ENCODE data around the gene FSTL5. TPM values are rescaled to one million over a fixed set of nuclear protein-coding genes. Genes with fewer than 3 reads are reported as not detected.

FSTL5 gene
- polyA plus RNA-seq, 3 donors = not detected

DNA sequence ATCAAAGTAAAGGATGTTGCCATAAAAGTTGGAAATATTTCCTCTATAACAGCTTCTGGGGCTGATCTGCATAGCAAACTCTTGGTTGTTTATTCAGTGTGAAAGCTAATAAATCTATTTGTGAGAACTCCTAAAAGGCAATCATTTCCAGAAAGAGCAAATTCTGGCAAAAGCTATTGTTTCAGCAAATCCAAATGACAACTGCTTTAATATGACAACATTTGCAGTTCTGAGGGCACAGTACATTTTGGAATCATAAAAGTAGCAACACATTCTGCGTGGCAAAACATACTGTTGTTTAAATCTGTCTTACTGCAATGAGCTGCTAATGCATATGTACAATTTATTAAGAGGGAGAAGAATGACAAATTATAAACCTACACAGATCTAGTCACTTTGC is 818.1 kb downstream of the FSTL5 start:
- Histone ChIP-seq H2AFZ (ENCODE audit: insufficient read depth, low read depth, low read length, poor library complexity, severe bottlenecking) (no peak overlapping the region), H3K9me3 (replicated peaks in 1 of 2; ENCODE audit: control insufficient read depth in 1 of 2, insufficient read depth in 1 of 2, low read length in 2 of 2) (peaks cover 0 to 7% of the 10 kb centered on the region in 2 donors), H3K27ac (ENCODE audit: low read depth in 1 of 2, low read length in 2 of 2) (no peak overlapping the region), H3K36me3 (replicated peaks in 1 of 2; ENCODE audit: control insufficient read depth in 1 of 2, insufficient read depth in 2 of 2, low read length in 2 of 2) (no peaks in the 10 kb centered on the region), H3K4me1 (ENCODE audit: control insufficient read depth in 1 of 2, insufficient read depth in 2 of 2, low read length in 2 of 2) (no peaks in the 10 kb centered on the region), H3K79me2 (ENCODE audit: insufficient read depth, low read length) (no peaks in the 10 kb centered on the region), H3K4me2 (replicated peaks; ENCODE audit: extremely low read depth, low read length, poor library complexity, severe bottlenecking) (no peak overlapping the region), H4K20me1 (ENCODE audit: insufficient read depth, low read length) (no peaks in the 10 kb centered on the region), H3K9ac (ENCODE audit: insufficient read depth, low read length, poor library complexity, severe bottlenecking) (no peak overlapping the region), H3K27me3 (ENCODE audit: control insufficient read depth in 2 of 2, insufficient read depth in 2 of 2, low read length in 2 of 2) (no peaks in the 10 kb centered on the region), H3K4me3 (replicated peaks in 1 of 3; ENCODE audit: low read depth in 2 of 3, low read length in 3 of 3) (no peak overlapping the region)
- no peaks in the 10 kb centered on the region for H3K27me3 Mint-ChIP-seq (ENCODE audit: low read depth in 3 of 3)
- no peaks in the 10 kb centered on the region for H3K4me1 Mint-ChIP-seq
- no peak overlapping the region for H3K4me3 Mint-ChIP-seq
- H3K9me3 Mint-ChIP-seq = peaks cover 0 to 7% (median under 1%) of the 10 kb centered on the region in 7 donors
- DNase-seq = no peak
- WGBS (ENCODE audit: insufficient coverage) = no CpG with 5 or more reads among the region's 1 CpG
- H3K36me3 Mint-ChIP-seq = no peaks in the 10 kb centered on the region
- TF ChIP-seq, protein P1, sequence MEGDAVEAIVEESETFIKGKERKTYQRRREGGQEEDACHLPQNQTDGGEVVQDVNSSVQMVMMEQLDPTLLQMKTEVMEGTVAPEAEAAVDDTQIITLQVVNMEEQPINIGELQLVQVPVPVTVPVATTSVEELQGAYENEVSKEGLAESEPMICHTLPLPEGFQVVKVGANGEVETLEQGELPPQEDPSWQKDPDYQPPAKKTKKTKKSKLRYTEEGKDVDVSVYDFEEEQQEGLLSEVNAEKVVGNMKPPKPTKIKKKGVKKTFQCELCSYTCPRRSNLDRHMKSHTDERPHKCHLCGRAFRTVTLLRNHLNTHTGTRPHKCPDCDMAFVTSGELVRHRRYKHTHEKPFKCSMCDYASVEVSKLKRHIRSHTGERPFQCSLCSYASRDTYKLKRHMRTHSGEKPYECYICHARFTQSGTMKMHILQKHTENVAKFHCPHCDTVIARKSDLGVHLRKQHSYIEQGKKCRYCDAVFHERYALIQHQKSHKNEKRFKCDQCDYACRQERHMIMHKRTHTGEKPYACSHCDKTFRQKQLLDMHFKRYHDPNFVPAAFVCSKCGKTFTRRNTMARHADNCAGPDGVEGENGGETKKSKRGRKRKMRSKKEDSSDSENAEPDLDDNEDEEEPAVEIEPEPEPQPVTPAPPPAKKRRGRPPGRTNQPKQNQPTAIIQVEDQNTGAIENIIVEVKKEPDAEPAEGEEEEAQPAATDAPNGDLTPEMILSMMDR (IDR thresholded peaks at IDR 0.05) = no peak
- intact Hi-C loops (cut with micrococcal nuclease) = no loop called here
- H3K27ac Mint-ChIP-seq = no peak overlapping the region

DNA sequence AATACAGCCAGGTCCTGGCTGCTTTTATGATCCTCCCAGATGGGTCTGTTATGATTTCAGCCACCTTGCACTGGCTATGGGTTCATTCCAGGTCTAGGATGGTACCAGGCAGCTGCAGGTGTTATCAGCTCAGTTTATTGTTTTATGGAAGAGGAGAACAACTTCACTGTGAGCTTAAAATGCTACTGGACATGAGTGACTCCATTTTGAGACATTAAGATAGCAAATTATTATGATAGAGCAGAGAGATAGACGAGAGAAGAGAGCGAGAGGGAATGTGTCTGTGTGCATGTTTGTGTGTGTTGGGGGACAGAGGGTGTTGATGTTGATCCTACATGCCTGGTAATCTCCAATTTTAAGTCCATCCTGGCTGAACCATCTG is 820.2 kb downstream of the FSTL5 start:
- no peak overlapping the region for H3K4me3 ChIP-seq (replicated peaks in 1 of 3; ENCODE audit: low read depth in 2 of 3, low read length in 3 of 3)

More for the DNA sequence above, 820.2 kb downstream of the FSTL5 start:
- Histone ChIP-seq H3K79me2 (ENCODE audit: insufficient read depth, low read length) (no peaks in the 10 kb centered on the region), H3K4me2 (replicated peaks; ENCODE audit: extremely low read depth, low read length, poor library complexity, severe bottlenecking) (no peak overlapping the region), H3K9ac (ENCODE audit: insufficient read depth, low read length, poor library complexity, severe bottlenecking) (no peak overlapping the region), H3K27me3 (ENCODE audit: control insufficient read depth in 2 of 2, insufficient read depth in 2 of 2, low read length in 2 of 2) (no peaks in the 10 kb centered on the region), H3K9me3 (replicated peaks in 1 of 2; ENCODE audit: control insufficient read depth in 1 of 2, insufficient read depth in 1 of 2, low read length in 2 of 2) (peaks cover 0 to 2% of the 10 kb centered on the region in 2 donors), H3K4me1 (ENCODE audit: control insufficient read depth in 1 of 2, insufficient read depth in 2 of 2, low read length in 2 of 2) (no peaks in the 10 kb centered on the region), H4K20me1 (ENCODE audit: insufficient read depth, low read length) (no peaks in the 10 kb centered on the region), H3K27ac (ENCODE audit: low read depth in 1 of 2, low read length in 2 of 2) (no peak overlapping the region), H3K36me3 (replicated peaks in 1 of 2; ENCODE audit: control insufficient read depth in 1 of 2, insufficient read depth in 2 of 2, low read length in 2 of 2) (no peaks in the 10 kb centered on the region), H2AFZ (ENCODE audit: insufficient read depth, low read depth, low read length, poor library complexity, severe bottlenecking) (no peak overlapping the region)
- H3K4me1 Mint-ChIP-seq = no peaks in the 10 kb centered on the region
- DNase-seq = no peak
- H3K9me3 Mint-ChIP-seq = peaks cover 0 to 2% (median 0%) of the 10 kb centered on the region in 7 donors
- H3K36me3 Mint-ChIP-seq = no peaks in the 10 kb centered on the region
- intact Hi-C loops (cut with micrococcal nuclease) = no loop called here
- H3K27ac Mint-ChIP-seq = no peak overlapping the region
- no peak overlapping the region for H3K4me3 Mint-ChIP-seq
- TF ChIP-seq, protein P1 (IDR thresholded peaks at IDR 0.05) = no peak
- no CpG with 5 or more reads among the region's 2 CpGs for WGBS (ENCODE audit: insufficient coverage)
- no peaks in the 10 kb centered on the region for H3K27me3 Mint-ChIP-seq (ENCODE audit: low read depth in 3 of 3)
